Cardiac fibroblast (primary cell): ENCODE measurements around the gene BICRA.

ENCODE experiments used
- DNase-seq, 2 donors: peaks; one replicate each; pipeline versions ENCODE4 v3.0.0 to v3.0.0-alpha.2; 2010; ENCODE audit warnings: low read depth in 2 of 2
- H3K4me3 ChIP-seq, 2 donors: replicated peaks in 1 of 2; 1 replicate in 1 of 2; 2 replicates in 1 of 2; pipeline ENCODE4 v1.5.1; 2011; ENCODE audit warnings: low read depth in 2 of 2, low read length in 2 of 2, mild to moderate bottlenecking in 2 of 2, moderate library complexity in 1 of 2
- CTCF ChIP-seq: IDR thresholded peaks from one replicate; pipeline ENCODE4 v1.5.1; 2011; ENCODE audit warnings: low read depth, mild to moderate bottlenecking, low read length, inconsistent platforms

The BICRA gene

GRCh38 chr19:47644199-47644598 lies 35.3 kb downstream of the BICRA start:
- DNase-seq = no peak
- no peak overlapping the region for H3K4me3 ChIP-seq
- no peak for TF ChIP-seq CTCF

GRCh38 chr19:47644743-47645482 lies 36.0 kb downstream of the BICRA start:
- H3K4me3 ChIP-seq = no peak overlapping the region
- no peak for TF ChIP-seq CTCF
- DNase-seq = no peak

GRCh38 chr19:47646924-47647323 lies 38.0 kb downstream of the BICRA start:
- no peak for DNase-seq
- no peak overlapping the region for H3K4me3 ChIP-seq
- no peak for TF ChIP-seq CTCF

GRCh38 chr19:47649588-47649987 lies 40.7 kb downstream of the BICRA start:
- no peak overlapping the region for H3K4me3 ChIP-seq
- no peak for DNase-seq
- no peak for TF ChIP-seq CTCF

GRCh38 chr19:47650700-47651099 lies 41.8 kb downstream of the BICRA start:
- no peak for TF ChIP-seq CTCF
- DNase-seq = no peak
- H3K4me3 ChIP-seq = no peak overlapping the region

- no peak for TF ChIP-seq CTCF
- no peak overlapping the region for H3K4me3 ChIP-seq
- DNase-seq = no peak
These were observed 42.2 kb downstream of the BICRA start for GRCh38 chr19:47651132-47651531.

- TF ChIP-seq CTCF = no peak
- DNase-seq = no peak
- no peak overlapping the region for H3K4me3 ChIP-seq
These were observed 42.8 kb downstream of the BICRA start for GRCh38 chr19:47651691-47652090.
